GM12878 (cell line): ENCODE results near the gene ANO4.
A peak's percentile ranks its signal among the peaks of the same experiment; 100 is the strongest.

Experiments used
- CREB1 ChIP-seq: IDR thresholded peaks from 2 replicates; pipeline ENCODE4 v1.6.1; 2012; ENCODE audit warnings: low read depth, mild to moderate bottlenecking, inconsistent platforms
- EZH2 ChIP-seq: IDR thresholded peaks from 2 replicates; pipeline ENCODE4 v1.6.1; 2012; ENCODE audit warnings: low read depth, mild to moderate bottlenecking, control low read depth, inconsistent platforms, low read length, borderline replicate concordance; ENCODE audit not compliant: control insufficient read depth
- FOXM1 ChIP-seq: IDR thresholded peaks from 2 replicates; pipeline ENCODE4 v1.6.1; 2012; ENCODE audit warnings: low read depth, mild to moderate bottlenecking, inconsistent platforms, low read length, moderate library complexity
- KLF5 ChIP-seq: fragments of 450-650 bp; IDR thresholded peaks from 2 replicates; pipeline ENCODE4 v1.6.1; 2014; ENCODE audit warnings: mild to moderate bottlenecking; ENCODE audit not compliant: partially characterized antibody
- NFIC ChIP-seq: IDR thresholded peaks from 2 replicates; pipeline ENCODE4 v1.6.1; 2012; ENCODE audit warnings: low read depth, mild to moderate bottlenecking, inconsistent platforms, low read length, moderate library complexity
- RFX5 ChIP-seq: IDR thresholded peaks from 2 replicates; pipeline ENCODE4 v1.6.1; 2011; ENCODE audit warnings: low read depth, low read length, improper control_type of control experiment
- SRF ChIP-seq, 2 experiments: IDR thresholded peaks; 2 replicates each; pipeline ENCODE4 v1.6.1; 2011; ENCODE audit warnings: low read depth in 2 of 2, low read length in 2 of 2, mild to moderate bottlenecking in 1 of 2, moderate library complexity in 1 of 2
- TBL1XR1 ChIP-seq: IDR thresholded peaks from 2 replicates; pipeline ENCODE4 v1.6.1; 2012; ENCODE audit warnings: low read depth, low read length, improper control_type of control experiment
- TF ChIP-seq, protein P1 (sequence below), 3 experiments: IDR thresholded peaks in 2 of 3; conservative IDR thresholded peaks in 1 of 3; 2 replicates each; pipeline ENCODE4 v1.5.1; 2011; ENCODE audit warnings: low read depth in 3 of 3, low read length in 3 of 3, mild to moderate bottlenecking in 3 of 3, control low read depth in 2 of 3, moderate library complexity in 2 of 3, inconsistent platforms in 1 of 3, mixed read lengths in 1 of 3; ENCODE audit not compliant: control insufficient read depth in 2 of 3, insufficient read depth in 1 of 3; ENCODE audit errors: extremely low read depth in 1 of 3
- TF ChIP-seq, protein P2 (sequence below): IDR thresholded peaks from 2 replicates; pipeline ENCODE4 v1.6.1; 2011; ENCODE audit warnings: low read depth, low read length, improper control_type of control experiment, borderline replicate concordance

DNA sequence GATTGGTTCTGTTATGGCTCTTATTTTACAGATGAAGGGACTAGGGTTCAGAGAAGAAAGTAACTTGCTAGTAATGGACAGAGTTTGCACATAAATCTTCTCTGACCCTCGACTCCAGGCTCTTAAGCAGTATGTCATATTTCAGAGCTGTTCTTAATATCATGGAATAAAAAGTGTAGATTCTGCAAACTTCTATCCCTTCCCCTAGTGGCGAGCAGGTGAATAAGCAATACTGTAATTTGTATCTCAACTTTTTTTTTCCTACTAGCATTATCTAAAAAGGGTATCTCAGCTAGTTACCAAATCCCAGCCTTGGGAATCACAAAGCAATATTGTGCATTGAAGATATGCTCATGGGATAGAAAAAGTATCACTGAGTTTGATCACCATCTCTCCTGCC lies 83.2 kb downstream of the ANO4 start:
- TF ChIP-seq RFX5 (no peak), NFIC (no peak), KLF5 (no peak), FOXM1 (no peak), SRF (IDR thresholded peaks at IDR 0.05; ENCODE audit: low read depth in 2 of 2, low read length in 2 of 2) (no peak), TBL1XR1 (no peak), EZH2 (no peak), CREB1 (no peak)
- TF ChIP-seq, protein P1, sequence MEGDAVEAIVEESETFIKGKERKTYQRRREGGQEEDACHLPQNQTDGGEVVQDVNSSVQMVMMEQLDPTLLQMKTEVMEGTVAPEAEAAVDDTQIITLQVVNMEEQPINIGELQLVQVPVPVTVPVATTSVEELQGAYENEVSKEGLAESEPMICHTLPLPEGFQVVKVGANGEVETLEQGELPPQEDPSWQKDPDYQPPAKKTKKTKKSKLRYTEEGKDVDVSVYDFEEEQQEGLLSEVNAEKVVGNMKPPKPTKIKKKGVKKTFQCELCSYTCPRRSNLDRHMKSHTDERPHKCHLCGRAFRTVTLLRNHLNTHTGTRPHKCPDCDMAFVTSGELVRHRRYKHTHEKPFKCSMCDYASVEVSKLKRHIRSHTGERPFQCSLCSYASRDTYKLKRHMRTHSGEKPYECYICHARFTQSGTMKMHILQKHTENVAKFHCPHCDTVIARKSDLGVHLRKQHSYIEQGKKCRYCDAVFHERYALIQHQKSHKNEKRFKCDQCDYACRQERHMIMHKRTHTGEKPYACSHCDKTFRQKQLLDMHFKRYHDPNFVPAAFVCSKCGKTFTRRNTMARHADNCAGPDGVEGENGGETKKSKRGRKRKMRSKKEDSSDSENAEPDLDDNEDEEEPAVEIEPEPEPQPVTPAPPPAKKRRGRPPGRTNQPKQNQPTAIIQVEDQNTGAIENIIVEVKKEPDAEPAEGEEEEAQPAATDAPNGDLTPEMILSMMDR (IDR thresholded peaks at IDR 0.05 in 2 of 3, conservative IDR thresholded peaks at IDR 0.05 in 1 of 3; ENCODE audit: control insufficient read depth in 2 of 3, extremely low read depth in 1 of 3, insufficient read depth in 1 of 3, low read depth in 3 of 3, low read length in 3 of 3), result peak in 2 of 3 experiments; percentile 33 to 36; a peak in 3 of 6 replicates
- TF ChIP-seq, protein P2, sequence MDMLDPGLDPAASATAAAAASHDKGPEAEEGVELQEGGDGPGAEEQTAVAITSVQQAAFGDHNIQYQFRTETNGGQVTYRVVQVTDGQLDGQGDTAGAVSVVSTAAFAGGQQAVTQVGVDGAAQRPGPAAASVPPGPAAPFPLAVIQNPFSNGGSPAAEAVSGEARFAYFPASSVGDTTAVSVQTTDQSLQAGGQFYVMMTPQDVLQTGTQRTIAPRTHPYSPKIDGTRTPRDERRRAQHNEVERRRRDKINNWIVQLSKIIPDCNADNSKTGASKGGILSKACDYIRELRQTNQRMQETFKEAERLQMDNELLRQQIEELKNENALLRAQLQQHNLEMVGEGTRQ, result no peak
